H1 (cell line): Measurements from ENCODE around the gene VAV2. TPM values are rescaled to one million over a fixed set of nuclear protein-coding genes. Genes with fewer than 3 reads are reported as not detected.

ENCODE experiments used
- CTCF ChIA-PET: fragments of 300-600 bp; sonication (Branson Sonifier 250); formaldehyde crosslinking; loops from one replicate; lab custom pipeline; 2021; ENCODE audit not compliant: partially characterized antibody; lab: Charles Lee
- POLR2A ChIA-PET: fragments of 300-600 bp; sonication (Branson Sonifier 250); formaldehyde crosslinking; loops from one replicate; lab custom pipeline; 2021; ENCODE audit warnings: inconsistent platforms; ENCODE audit not compliant: partially characterized antibody; lab: Charles Lee
- DNase-seq, 2 experiments: peaks; one replicate each; pipeline versions ENCODE4 v3.0.0 to v3.0.0-alpha.2; 2010 to 2022; ENCODE audit warnings: low spot score in 2 of 2, low read depth in 1 of 2, mixed read lengths in 1 of 2
- FAIRE-seq: peaks from 2 replicates; lab custom pipeline; 2011; peaks lifted over from hg19 to GRCh38; lab: Jason Lieb, UNC
- H2AFZ ChIP-seq: 2 replicates; pipeline ENCODE4 v1.8.1; 2012; ENCODE audit warnings: low read length, inconsistent platforms
- H2AK5ac ChIP-seq: 2 replicates; pipeline ENCODE4 v1.6.1; 2013; ENCODE audit warnings: low read depth, low read length
- H2BK120ac ChIP-seq: replicated peaks from 2 replicates; pipeline ENCODE3; 2013; ENCODE audit warnings: low read depth, low read length, inconsistent platforms
- H2BK12ac ChIP-seq: 2 replicates; pipeline ENCODE4 v1.6.1; 2013; ENCODE audit warnings: low read depth, low read length
- H2BK15ac ChIP-seq: 2 replicates; pipeline ENCODE4 v1.6.1; 2013; ENCODE audit warnings: low read length
- H2BK20ac ChIP-seq: 2 replicates; pipeline ENCODE4 v1.6.1; 2013; ENCODE audit warnings: low read length
- H2BK5ac ChIP-seq: 2 replicates; pipeline ENCODE4 v1.6.1; 2013; ENCODE audit warnings: low read depth, low read length
- H3K14ac ChIP-seq: 2 replicates; pipeline ENCODE4 v1.6.1; 2013; ENCODE audit warnings: inconsistent platforms; ENCODE audit not compliant: insufficient read length
- H3K18ac ChIP-seq: 2 replicates; pipeline ENCODE4 v1.6.1; 2013; ENCODE audit warnings: low read length; ENCODE audit errors: extremely low read depth
- H3K23ac ChIP-seq: 2 replicates; pipeline ENCODE4 v1.6.1; 2013; ENCODE audit warnings: inconsistent platforms; ENCODE audit not compliant: insufficient read length
- H3K23me2 ChIP-seq: 2 replicates; pipeline ENCODE4 v1.6.1; 2013; ENCODE audit warnings: low read depth, low read length
- H3K27ac ChIP-seq: 2 replicates; pipeline ENCODE4 v1.6.1; 2011; ENCODE audit warnings: low read depth, low read length, inconsistent platforms
- H3K27me3 ChIP-seq, 4 experiments: replicated peaks in 1 of 4; 1 replicate in 1 of 4; 2 replicates in 3 of 4; pipeline versions ENCODE4 v1.6.1 to v1.8.1; 2011 to 2013; ENCODE audit warnings: low read length in 3 of 4, mild to moderate bottlenecking in 3 of 4, inconsistent platforms in 2 of 4, mixed read lengths in 2 of 4, moderate library complexity in 1 of 4; ENCODE audit not compliant: control insufficient read depth in 3 of 4, insufficient read depth in 3 of 4; ENCODE audit errors: extremely low read depth in 1 of 4
- H3K36me3 ChIP-seq, 4 experiments: 2 replicates each; pipeline versions ENCODE4 v1.6.1 to v1.8.1; 2011 to 2013; ENCODE audit warnings: mild to moderate bottlenecking in 4 of 4, low read length in 3 of 4, moderate library complexity in 2 of 4, control low read depth in 1 of 4, inconsistent platforms in 1 of 4; ENCODE audit not compliant: insufficient read depth in 4 of 4, control insufficient read depth in 2 of 4
- H3K4ac ChIP-seq: replicated peaks from 2 replicates; pipeline ENCODE3; 2013; ENCODE audit warnings: low read length, low read depth, mixed read lengths, inconsistent platforms; ENCODE audit not compliant: insufficient read length
- H3K4me1 ChIP-seq, 4 experiments: replicated peaks in 1 of 4; 1 replicate in 1 of 4; 2 replicates in 3 of 4; pipeline versions ENCODE4 v1.6.1 to v1.8.1; 2011 to 2013; ENCODE audit warnings: low read length in 3 of 4, inconsistent platforms in 2 of 4, mixed read lengths in 1 of 4; ENCODE audit not compliant: insufficient read depth in 4 of 4, control insufficient read depth in 3 of 4
- H3K4me2 ChIP-seq, 2 experiments: 2 replicates each; pipeline versions ENCODE4 v1.6.1 to v1.8.1; 2011 to 2013; ENCODE audit warnings: low read depth in 2 of 2, low read length in 2 of 2, control low read depth in 1 of 2, inconsistent platforms in 1 of 2, mild to moderate bottlenecking in 1 of 2; ENCODE audit not compliant: insufficient read depth in 1 of 2
- H3K4me3 ChIP-seq, 4 experiments: fragments of 200-600, 300-600 bp in 1 of 4; sonication (generic), shearing (Covaris generic), sonication (Bioruptor Twin) in 1 of 4; 2 replicates each; pipeline versions ENCODE4 v1.5.1 to v1.8.1; 2011 to 2016; ENCODE audit warnings: low read length in 4 of 4, low read depth in 3 of 4, control low read depth in 2 of 4, inconsistent platforms in 2 of 4, mild to moderate bottlenecking in 2 of 4, mixed read lengths in 1 of 4, moderate library complexity in 1 of 4; ENCODE audit not compliant: insufficient read depth in 2 of 4; ENCODE audit errors: extremely low read depth in 1 of 4
- H3K56ac ChIP-seq: replicated peaks from 2 replicates; pipeline ENCODE3; 2013; ENCODE audit warnings: low read depth, mild to moderate bottlenecking, mixed read lengths, low read length, inconsistent platforms; ENCODE audit not compliant: insufficient read length
- H3K79me1 ChIP-seq: 2 replicates; pipeline ENCODE4 v1.6.1; 2013; ENCODE audit warnings: low read depth, low read length, control low read depth
- H3K79me2 ChIP-seq, 2 experiments: 2 replicates each; pipeline versions ENCODE4 v1.6.1 to v1.8.1; 2012 to 2013; ENCODE audit warnings: low read length in 2 of 2, mild to moderate bottlenecking in 2 of 2, inconsistent platforms in 1 of 2; ENCODE audit not compliant: insufficient read depth in 2 of 2, control insufficient read depth in 1 of 2
- H3K9ac ChIP-seq, 4 experiments: replicated peaks in 1 of 4; 1 replicate in 1 of 4; 2 replicates in 3 of 4; pipeline versions ENCODE4 v1.6.1 to v1.8.1; 2011 to 2013; ENCODE audit warnings: low read depth in 3 of 4, low read length in 3 of 4, control low read depth in 2 of 4, mild to moderate bottlenecking in 2 of 4, moderate library complexity in 2 of 4, inconsistent platforms in 1 of 4; ENCODE audit errors: extremely low read depth in 1 of 4
- H3K9me3 ChIP-seq, 2 experiments: 2 replicates each; pipeline versions ENCODE4 v1.6.1 to v1.8.1; 2012 to 2013; ENCODE audit warnings: mild to moderate bottlenecking in 2 of 2, moderate library complexity in 2 of 2, control low read depth in 1 of 2, inconsistent platforms in 1 of 2, low read depth in 1 of 2, low read length in 1 of 2, mixed read lengths in 1 of 2; ENCODE audit not compliant: insufficient read depth in 2 of 2
- H4K20me1 ChIP-seq, 2 experiments: replicated peaks in 1 of 2; 2 replicates each; pipeline versions ENCODE3 to v1.8.1; 2011 to 2013; ENCODE audit warnings: inconsistent platforms in 2 of 2, low read length in 2 of 2, mild to moderate bottlenecking in 1 of 2; ENCODE audit not compliant: insufficient read depth in 2 of 2, control insufficient read depth in 1 of 2
- H4K5ac ChIP-seq: 2 replicates; pipeline ENCODE4 v1.6.1; 2013; ENCODE audit warnings: low read length, low read depth, mixed read lengths, inconsistent platforms; ENCODE audit not compliant: insufficient read length
- H4K8ac ChIP-seq: 2 replicates; pipeline ENCODE4 v1.8.0; 2013; ENCODE audit warnings: mild to moderate bottlenecking, moderate library complexity, low read length, inconsistent platforms; ENCODE audit not compliant: insufficient read depth; ENCODE audit errors: extremely low read depth
- H4K91ac ChIP-seq: replicated peaks from 2 replicates; pipeline ENCODE3; 2013; ENCODE audit warnings: low read length, mixed read lengths, inconsistent platforms; ENCODE audit not compliant: insufficient read length
- BRCA1 ChIP-seq: IDR thresholded peaks from 2 replicates; pipeline ENCODE4 v1.6.1; 2012; ENCODE audit warnings: low read depth, low read length, improper control_type of control experiment
- CREB1 ChIP-seq: IDR thresholded peaks from 2 replicates; pipeline ENCODE4 v1.6.1; 2012; ENCODE audit warnings: inconsistent platforms
- CTCF ChIP-seq, 3 experiments: IDR thresholded peaks; 1 replicate in 2 of 3; 2 replicates in 1 of 3; pipeline versions ENCODE4 v1.5.1 to v1.6.1; 2011; ENCODE audit warnings: low read length in 3 of 3, mild to moderate bottlenecking in 3 of 3, inconsistent platforms in 2 of 3, low read depth in 1 of 3, moderate library complexity in 1 of 3; ENCODE audit not compliant: insufficient read depth in 1 of 3; ENCODE audit errors: control extremely low read depth in 1 of 3
- GABPA ChIP-seq: IDR thresholded peaks from 2 replicates; pipeline ENCODE4 v1.6.1; 2011; ENCODE audit warnings: mild to moderate bottlenecking, low read length, moderate library complexity, borderline replicate concordance; ENCODE audit not compliant: insufficient read depth
- NANOG ChIP-seq: IDR thresholded peaks from 2 replicates; pipeline ENCODE4 v1.6.1; 2011; ENCODE audit warnings: low read length, low read depth, mild to moderate bottlenecking, inconsistent platforms; ENCODE audit not compliant: insufficient read depth, poor library complexity, severe bottlenecking
- RAD21 ChIP-seq, 2 experiments: IDR thresholded peaks in 1 of 2; conservative IDR thresholded peaks in 1 of 2; 2 replicates each; pipeline ENCODE4 v1.6.1; 2011; ENCODE audit warnings: low read depth in 2 of 2, low read length in 2 of 2, improper control_type of control experiment in 1 of 2, inconsistent platforms in 1 of 2, mild to moderate bottlenecking in 1 of 2, moderate library complexity in 1 of 2
- TEAD4 ChIP-seq: IDR thresholded peaks from 2 replicates; pipeline ENCODE4 v1.6.1; 2012; ENCODE audit warnings: low read depth, low read length, inconsistent platforms, mixed read lengths
- WGBS, 2 experiments: shearing (Covaris generic) in 1 of 2; methylation state at CpG; one replicate each; pipeline versions ENCODE4 v1.1.6 to v1.1.7; 2013 to 2015; ENCODE audit warnings: low lambda C conversion rate in 2 of 2, mixed read lengths in 2 of 2, inconsistent platforms in 1 of 2, low coverage in 1 of 2, missing lambda C conversion rate in 1 of 2; ENCODE audit not compliant: insufficient replicate concordance in 2 of 2, insufficient coverage in 1 of 2, insufficient read length in 1 of 2; ENCODE audit errors: extremely low coverage in 1 of 2, missing lambda C conversion rate in 1 of 2; 5-methylcytosine and 5-hydroxymethylcytosine counted together
- polyA plus RNA-seq, 7 experiments: library from polyadenylated mRNA; depleted of rRNA in 3 of 7; stranded (reverse) in 5 of 7; unstranded in 2 of 7; fragments of >200 nt in 5 of 7; fragments of 200-250 nt in 2 of 7; gene quantifications; 1 replicate in 5 of 7; 2 replicates in 1 of 7; 4 replicates in 1 of 7; pipeline versions ENCODE4 v1.2.1 to v1.2.3, GENCODE V29; 2011 to 2013; ENCODE audit warnings: missing spikeins in 2 of 7, mixed read lengths in 2 of 7
- total RNA-seq: library from RNA; stranded (reverse); fragmentation: NEBNext Ultra II Directional; extraction: Animal tissue kit (Norgen Biotek cat#: 25700); gene quantifications from 2 replicates; pipeline ENCODE4 v1.2.1, GENCODE V29; 2021

The VAV2 gene
- total and polyA plus RNA-seq, 2 of the 8 experiments (the other 6 are each of a cell fraction or from before 2014, with no cell fraction given), result 13.6 to 37.6 TPM

- H3K18ac ChIP-seq, result 0 out of 2 replicates have a peak overlapping the region, but pooled peaks have one; percentile 32
- no peak overlapping the region for H4K91ac ChIP-seq
- H2AK5ac ChIP-seq, result no peak overlapping the region
- POLR2A ChIA-PET, result interaction anchor here (1.0 kb wide), 1 partner anchor 19 kb away, joined by 3 read pairs; no protein-coding TSS in a partner anchor
- no peak overlapping the region for H2BK120ac ChIP-seq
- no peaks in the 10 kb centered on the region for H3K9me3 ChIP-seq
- no peak overlapping the region for H2BK15ac ChIP-seq
- no peak for FAIRE-seq
- H3K36me3 ChIP-seq, result no peaks in the 10 kb centered on the region
- no peak overlapping the region for H2AFZ ChIP-seq
- DNase-seq, result peak in 1 of 2 experiments; percentile 80
- H3K56ac ChIP-seq, result no peak overlapping the region
- CTCF ChIA-PET, result interaction anchor here (0.6 to 4.7 kb wide), 35 partner anchors 9 to 220 kb away, joined by 3 to 39 read pairs (median 4); partner anchors contain the start of gene ADAMTSL2
- H2BK5ac ChIP-seq, result peak overlapping the region; percentile 71; the same call in 1 of the 2 replicates
- no peak overlapping the region for H2BK20ac ChIP-seq
- no peak overlapping the region for H3K27ac ChIP-seq
- H3K79me1 ChIP-seq, result no peaks in the 10 kb centered on the region
- H3K14ac ChIP-seq, result no peak overlapping the region
- 73% methylated on average over 21 of the region's 21 CpGs; no CpG with 5 or more reads in 1 of the 2 experiments for WGBS, 2 experiments
- H3K79me2 ChIP-seq, result no peaks in the 10 kb centered on the region
- H4K8ac ChIP-seq, result no peak overlapping the region
- H3K4me3 ChIP-seq, result no peak overlapping the region
- H3K23ac ChIP-seq, result no peak overlapping the region
- H4K20me1 ChIP-seq, result peaks cover 0 to 3% of the 10 kb centered on the region in 2 experiments
- no peak for TF ChIP-seq NANOG
- TF ChIP-seq TEAD4, result no peak
- peak; percentile 24; the same call in 1 of the 2 replicates for TF ChIP-seq GABPA
- TF ChIP-seq CREB1, result peak; percentile 21; the same call in 1 of the 2 replicates
- no peak for TF ChIP-seq BRCA1
- peak; percentile 84 to 87 for TF ChIP-seq RAD21 (IDR thresholded peaks at IDR 0.05 in 1 of 2, conservative IDR thresholded peaks at IDR 0.05 in 1 of 2; ENCODE audit: low read depth in 2 of 2, low read length in 2 of 2)
- TF ChIP-seq CTCF (IDR thresholded peaks at IDR 0.05; ENCODE audit: control extremely low read depth in 1 of 3, insufficient read depth in 1 of 3, low read depth in 1 of 3, low read length in 3 of 3), result peak in 2 of 3 experiments; percentile 73 to 86; a peak in 2 of 4 replicates
- no peaks in the 10 kb centered on the region for H3K23me2 ChIP-seq
- no peak overlapping the region for H3K4ac ChIP-seq
- H3K27me3 ChIP-seq, result no peaks in the 10 kb centered on the region
- no peak overlapping the region for H3K9ac ChIP-seq
- peak overlapping the region; percentile 39; the same call in 1 of the 2 replicates for H2BK12ac ChIP-seq
- H3K4me2 ChIP-seq, result no peak overlapping the region
- peaks cover 0 to 9% (median 3%) of the 10 kb centered on the region in 4 experiments; a peak in 3 of 7 replicates for H3K4me1 ChIP-seq
- no peak overlapping the region for H4K5ac ChIP-seq
Measured at GRCh38 chr9:133715866-133716563, 276.1 kb downstream of the VAV2 start.
